Camera-type eye (tissue), 1 donor: ENCODE results near the gene SBDS. TPM values are rescaled to one million over a fixed set of nuclear protein-coding genes. Genes with fewer than 3 reads are reported as not detected.

Experiments
- total RNA-seq: library from RNA; depleted of rRNA; stranded (reverse); fragments of >200 nt; gene quantifications from one replicate; pipeline ENCODE4 v1.2.3, GENCODE V29; 2014

SBDS gene
- total RNA-seq: 81.7 TPM

DNA sequence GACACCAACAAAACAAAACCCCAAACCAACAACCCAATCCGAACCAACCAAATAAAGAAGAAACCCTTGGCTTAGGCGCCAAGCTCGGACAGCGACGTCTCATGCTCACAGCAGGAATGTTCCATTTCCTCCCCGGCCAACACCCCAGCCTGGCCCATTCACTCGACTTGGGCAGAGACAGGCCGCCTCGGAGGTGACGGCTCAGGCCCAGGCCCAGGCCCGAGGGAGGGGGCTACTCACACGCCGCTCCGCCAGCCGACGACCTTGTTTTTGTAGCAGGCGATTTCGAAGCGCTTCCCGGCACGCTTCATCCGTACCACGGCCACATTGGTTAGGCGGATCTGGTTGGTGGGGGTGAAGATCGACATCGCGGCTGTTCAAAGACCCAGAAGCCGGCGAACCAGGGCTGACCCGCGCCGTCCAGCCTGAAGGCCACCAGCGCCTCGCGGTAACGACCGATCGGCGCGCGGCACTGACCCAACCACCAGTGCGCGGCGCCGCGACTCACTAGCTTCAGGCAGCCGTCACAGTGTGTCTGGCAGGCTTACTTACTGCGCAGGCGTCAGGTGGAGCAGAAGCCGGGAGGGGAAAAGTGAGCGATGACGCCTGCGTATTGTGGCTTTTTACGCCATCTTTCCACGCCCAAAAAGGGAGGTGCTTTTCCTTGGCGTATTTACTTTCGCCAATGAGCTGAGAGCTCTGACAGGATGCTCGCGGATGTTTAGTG, at the start of gene SBDS:
SBDS (minus strand) TSS at position 537 of the 727 bp plus-strand sequence; CDS start at position 368, 169 bp downstream.

DNA sequence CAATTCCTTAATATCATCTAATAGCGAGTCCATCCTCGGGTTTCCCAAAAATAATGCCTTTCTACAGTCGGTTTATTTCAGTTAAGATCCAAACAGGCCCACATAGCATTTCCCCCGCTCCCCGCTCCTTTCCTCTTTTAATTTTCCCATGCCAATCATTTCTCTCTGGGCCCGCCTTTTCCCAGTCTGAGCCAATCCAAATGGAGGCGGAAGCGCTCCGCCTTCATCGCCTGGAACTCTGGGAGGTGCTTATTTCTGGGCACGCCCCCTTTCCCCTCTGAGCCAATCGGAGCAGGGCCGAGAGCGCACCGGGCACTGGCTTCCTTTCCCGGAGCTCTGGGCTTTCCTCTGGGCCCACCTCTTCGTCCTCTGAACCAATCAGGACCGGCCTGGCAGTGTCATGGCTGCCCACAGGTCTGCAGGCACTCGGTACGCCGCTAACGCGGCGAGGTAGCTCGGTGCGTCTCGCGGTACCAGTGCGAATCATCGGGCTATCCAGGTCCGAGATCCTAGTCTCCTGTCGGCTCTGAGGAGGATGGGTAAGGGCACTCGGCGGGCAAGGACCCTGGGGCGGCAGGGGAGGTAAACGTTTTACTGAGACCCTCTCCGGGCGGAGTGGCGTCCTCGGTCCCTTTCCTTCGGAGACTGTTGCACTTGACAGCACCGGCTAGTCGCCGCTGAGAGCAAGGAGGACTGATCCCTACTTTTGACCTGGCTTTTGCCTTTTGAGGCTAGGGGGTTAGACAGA, 1.2 kb upstream of the SBDS start, which contains the start of gene TYW1:
TYW1 (plus strand) TSS at position 390 of the 748 bp plus-strand sequence; CDS start at position 536, 146 bp downstream.

Other genes with a start within 250 kb of the SBDS start
- 77.2 TPM for gene TMEM248, start 74.4 kb downstream of the SBDS start, total RNA-seq
- gene TYW1, start 1.2 kb upstream of the SBDS start, total RNA-seq: 28.1 TPM